Measurements from ENCODE around the gene RPL21.
"Not testable (repeated sequence)": the region's sequence is repeated elsewhere in the genome, so short reads cannot be mapped to it uniquely, and the experiment has no call there.

The RPL21 gene

DNA sequence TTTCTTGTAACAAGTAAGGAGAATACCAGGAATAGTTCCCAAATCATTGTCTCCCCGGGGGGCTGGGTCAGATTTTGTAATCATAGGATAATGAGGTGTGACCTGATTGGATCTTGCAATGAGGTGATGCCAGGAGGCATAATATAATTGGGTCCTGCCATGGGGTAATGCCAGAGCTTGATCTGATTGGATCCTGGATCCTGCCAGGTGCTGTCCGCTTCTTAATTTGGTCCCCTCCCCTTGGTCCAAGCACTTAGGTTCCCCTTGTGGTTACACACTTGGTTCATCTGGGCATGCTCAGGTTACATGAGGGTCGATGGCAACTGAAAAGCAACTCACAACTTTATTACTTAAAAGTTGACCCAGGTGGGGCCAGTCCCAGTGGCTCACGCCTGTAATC lies 39.4 kb downstream of the RPL21 start:
- no peak for ATAC-seq

DNA sequence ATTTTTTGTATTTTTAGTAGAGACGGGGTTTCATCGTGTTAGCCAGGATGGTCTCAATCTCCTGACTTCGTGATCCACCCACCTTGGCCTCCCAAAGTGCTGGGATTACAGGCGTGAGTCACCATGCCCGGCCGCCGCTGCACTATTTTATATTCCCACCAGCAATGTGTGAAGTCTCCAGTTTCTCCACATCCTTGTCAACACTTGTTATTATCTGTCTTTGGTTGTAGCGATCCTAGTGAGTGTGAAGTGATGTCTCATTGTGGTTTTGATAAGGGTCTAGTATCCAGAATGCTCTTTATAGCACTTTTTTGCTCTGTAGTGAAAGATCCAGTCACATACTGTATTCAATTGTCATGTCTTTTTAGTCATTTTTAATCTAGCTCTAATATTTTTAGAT lies 40.6 kb downstream of the RPL21 start:
- not testable (repeated sequence) for ATAC-seq

DNA sequence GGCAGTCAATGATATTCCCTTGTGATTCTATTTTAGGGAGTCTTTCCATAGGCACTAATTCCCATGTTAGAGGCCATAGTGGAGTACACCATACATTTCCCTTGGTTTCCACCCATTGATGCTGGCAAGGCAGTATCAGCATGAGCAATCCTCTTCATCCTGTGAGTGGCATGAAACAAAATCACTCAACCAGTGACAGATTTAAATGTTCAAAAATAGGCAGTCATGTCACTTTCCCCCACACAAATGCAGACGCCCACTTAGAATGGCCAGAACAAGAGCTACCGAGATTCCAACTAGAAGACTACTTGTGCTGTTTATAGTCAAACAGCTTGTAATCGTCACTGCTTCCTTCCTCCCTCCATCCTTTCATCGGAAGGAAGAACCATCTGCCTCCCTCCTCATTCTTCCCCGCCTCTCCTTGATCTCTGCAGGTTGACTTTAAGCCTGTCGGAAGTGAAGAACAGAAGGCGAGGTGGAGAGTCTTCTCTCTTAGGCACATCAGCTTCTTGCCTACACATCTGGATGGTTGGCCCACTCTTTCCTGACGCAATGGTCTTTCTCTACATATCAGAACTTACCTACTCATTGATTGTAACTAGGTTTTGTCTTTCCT lies 41.8 kb downstream of the RPL21 start:
- no peak for ATAC-seq

DNA sequence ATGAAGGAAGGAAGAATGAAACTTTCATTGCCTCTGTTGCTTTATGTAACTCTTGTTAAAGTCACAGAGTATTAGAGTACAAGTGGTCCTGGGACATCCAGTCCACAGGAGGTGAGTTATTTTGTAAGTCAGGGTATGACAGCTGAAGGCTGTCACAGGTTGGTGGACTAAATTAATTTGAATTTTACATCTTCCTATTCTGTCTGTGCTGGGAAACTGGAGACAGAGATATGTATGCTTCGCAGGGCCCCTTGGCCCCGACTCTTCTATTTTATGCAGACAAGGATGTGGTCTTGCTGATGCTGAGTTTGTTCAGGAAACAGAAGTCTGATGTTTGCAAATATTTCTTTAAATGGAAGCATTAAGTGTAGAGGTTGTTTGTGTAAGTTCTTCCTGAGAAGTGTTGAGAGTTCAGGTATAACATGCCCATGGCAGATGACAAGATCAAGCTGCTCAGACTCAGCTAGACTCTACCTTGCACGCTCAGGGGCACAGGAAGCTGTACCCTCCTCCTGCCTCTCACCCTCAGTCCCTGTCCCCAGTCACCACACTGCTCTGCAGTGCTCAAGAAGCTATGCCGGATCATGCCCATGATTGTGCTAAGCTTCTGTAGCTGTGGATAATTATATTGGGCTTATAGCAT lies 42.6 kb downstream of the RPL21 start:
- peak in 1 of 2 donors; percentile 21 for ATAC-seq

DNA sequence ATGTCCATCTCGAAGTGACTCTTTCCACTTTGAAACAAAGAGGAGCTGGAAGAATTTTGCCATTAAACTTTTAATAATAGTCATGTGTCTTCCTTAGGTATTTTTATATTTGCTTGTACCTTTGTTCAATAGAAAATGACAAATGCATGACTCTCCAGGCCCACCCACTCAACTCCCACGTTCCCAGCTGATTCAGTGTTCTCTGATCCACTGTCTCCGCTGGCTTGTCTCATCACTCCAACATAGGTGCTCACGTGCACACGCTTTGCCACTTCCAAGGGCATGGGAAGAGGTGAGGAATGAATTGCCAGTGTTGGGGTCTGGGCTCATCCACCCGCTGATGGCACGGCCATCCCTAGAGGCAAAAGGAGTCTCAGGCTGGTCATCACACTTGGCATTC lies 43.7 kb downstream of the RPL21 start:
- ATAC-seq, result no peak

DNA sequence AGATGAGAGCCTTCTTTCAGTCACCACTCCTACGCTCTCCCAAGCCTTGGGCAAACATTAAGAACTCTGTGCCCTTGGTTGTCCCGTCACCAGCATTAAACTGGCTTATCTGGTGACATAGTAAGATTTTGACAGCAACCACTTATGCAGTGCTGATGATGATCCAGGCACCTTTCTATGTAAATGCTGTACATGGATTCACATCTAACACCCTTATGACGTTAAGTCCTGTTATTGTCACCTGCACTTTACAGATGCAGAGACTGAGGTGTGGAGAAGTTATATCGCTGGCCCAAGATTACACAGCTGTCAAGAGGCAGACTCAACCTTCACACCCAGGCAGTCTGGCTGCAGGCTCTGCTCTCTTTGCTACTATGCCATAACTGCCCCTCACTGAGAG lies 44.3 kb downstream of the RPL21 start:
- no peak for ATAC-seq

DNA sequence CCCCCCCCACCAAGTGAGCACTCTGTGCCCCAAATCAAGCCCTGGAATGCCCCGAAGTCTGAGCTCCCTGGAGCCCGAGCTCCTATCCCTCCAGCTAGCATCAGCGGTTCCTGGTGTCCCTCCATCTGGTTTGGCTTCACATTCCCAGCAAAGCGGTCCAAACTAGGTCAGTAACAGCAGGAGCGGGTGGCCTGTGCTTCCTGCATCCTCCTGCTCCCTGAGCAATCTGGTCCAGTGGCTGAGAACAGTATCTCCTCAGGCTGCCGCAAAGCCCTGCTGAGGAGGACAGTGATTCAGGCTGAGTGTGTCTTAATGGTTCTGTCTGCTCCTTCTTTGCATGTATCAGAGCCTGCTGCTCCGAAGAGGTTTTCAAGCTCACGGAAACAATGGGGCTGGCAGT lies 45.1 kb downstream of the RPL21 start:
- ATAC-seq, result no peak

DNA sequence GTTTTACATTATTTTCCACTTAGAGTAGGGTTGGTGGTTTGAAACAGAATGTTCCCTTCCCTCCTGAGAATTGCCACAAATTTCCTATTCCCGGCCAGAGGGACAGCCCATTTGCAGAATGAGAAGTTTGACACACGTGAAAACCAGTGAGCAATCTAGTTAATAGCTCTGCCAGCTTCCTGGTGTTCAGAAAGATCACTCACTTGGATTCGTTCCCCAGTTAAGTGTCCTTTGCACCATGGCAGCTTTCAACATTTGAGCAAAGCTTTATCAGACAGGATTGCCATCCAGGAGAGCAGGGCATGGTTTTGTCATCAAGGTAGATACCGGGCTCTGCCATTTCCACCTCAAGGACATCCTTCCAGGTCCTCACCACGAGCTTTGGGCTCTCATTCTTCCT lies 47.5 kb downstream of the RPL21 start:
- ATAC-seq, result no peak

DNA sequence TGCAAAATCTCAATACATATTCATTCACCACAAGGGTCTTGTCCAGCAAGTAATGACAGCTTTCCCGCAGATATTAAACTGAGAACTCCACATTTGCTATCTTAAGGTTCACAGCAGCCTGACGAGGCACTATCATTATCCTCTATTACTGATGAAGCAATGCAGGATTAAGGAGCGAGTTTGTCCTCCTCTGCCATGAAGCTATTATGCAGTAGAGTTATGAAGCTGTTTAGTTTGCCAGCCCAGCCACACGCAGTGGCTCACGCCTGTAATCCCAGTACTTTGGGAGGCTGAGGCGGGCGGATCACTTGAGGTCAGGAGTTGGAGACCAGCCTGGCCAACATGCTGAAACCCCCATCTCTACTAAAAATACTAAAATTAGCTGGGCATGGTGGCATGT lies 49.0 kb downstream of the RPL21 start:
- ATAC-seq, result not testable (repeated sequence)

DNA sequence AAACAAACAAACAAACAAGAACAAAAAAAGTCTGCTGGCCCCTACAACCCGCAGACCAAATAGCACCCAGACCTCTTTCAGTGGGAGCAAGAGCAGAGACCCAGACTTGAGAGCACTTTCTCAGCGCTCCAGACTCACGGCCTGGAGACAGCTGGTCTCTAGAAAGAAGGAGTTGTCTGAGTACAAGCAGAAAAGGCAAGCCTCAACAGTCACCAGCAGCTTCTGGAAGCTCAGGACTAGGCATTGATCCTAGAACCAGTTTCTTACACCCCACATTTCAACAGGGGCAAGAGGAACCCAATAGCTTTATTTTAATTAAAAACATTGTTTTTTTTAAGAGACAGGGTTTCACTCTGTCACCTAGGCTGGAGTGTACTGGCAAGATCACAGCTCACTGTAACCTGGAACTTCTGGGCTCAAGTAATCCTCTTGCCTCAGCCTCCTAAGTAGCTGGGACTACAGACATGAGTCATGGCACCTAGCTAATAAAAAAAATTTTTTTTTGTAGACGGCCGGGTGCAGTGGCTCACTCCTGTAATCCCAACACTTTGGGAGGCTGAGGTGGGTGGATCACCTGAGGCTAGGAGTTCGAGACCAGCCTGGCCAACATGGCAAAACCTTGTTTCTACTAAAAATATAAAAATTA lies 49.7 kb downstream of the RPL21 start:
- ATAC-seq, result no peak

DNA sequence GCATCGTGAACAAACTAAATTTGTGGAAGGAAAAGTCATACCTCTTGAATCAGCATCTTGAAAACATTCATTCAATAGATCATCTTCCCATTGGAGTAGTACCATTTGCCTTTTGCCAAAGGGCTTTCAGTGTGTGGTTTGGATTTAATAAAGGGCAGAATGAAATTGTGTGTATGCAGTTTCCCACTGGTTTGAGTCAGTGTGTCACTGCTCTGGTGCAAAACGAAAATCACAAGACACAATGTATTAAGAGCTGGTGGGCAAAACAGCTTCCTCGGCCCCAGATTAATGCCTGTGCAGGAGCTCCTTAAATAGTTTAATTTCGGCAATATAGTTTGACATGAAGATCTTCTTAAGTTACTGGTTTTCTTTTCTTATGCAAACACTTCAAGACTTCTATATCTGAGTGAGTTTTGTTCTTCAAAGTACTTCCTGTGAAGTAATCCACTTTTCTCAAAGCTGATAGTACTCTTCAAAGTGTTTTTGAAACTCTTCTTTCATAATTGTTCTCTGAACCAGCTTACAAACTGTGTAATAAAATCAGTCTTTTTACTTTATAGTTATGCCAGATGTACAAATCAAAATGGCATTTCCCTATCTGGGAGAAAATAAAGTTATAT lies 51.4 kb downstream of the RPL21 start:
- no peak for ATAC-seq

DNA sequence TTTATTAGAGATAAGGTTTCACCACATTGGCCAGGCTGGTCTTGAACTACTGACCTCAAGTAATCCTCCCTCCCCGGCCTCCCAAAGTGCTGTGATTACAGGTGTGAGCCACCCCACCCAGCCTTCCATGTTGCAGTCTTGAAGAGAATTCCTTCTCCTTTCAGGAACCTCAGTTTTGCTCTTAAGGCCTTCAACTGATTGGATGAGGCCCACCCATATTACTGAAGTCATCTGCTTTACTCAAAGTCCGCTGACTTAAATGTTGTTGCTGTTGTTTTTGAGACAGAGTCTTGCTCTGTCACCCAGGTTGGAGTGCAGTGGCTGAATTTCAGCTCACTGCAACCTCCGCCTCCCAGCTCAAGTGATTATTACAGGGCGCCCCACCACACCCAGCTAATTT lies 52.7 kb downstream of the RPL21 start:
- no peak for ATAC-seq

DNA sequence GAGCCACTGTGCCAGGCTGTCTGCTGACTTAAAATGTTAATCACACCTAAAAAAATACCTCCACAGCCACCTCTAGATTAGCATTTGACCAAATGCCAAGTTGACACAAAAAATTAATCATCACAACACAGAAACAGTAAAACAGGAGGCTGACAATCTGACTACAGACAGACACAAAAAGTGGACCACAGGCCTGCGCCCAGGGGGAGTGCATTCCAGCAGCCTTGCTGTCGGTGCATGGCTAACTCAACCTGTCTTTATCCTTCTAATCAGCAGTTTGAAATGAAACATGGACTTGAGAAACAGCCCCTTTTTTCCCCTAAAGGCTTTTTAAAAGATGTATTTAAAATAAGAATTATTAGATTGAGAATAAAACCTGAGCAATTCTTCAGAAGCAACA lies 53.3 kb downstream of the RPL21 start:
- ATAC-seq, result no peak

Measured in activated CD4-positive, CD25-positive, alpha-beta regulatory T cell treated with anti-CD3 and anti-CD28 coated beads, Interleukin-2, amount 50 U/mL, for 24 hours (primary cell).